ENCODE measurements around the gene HOXB3.

HOXB3 gene

DNA sequence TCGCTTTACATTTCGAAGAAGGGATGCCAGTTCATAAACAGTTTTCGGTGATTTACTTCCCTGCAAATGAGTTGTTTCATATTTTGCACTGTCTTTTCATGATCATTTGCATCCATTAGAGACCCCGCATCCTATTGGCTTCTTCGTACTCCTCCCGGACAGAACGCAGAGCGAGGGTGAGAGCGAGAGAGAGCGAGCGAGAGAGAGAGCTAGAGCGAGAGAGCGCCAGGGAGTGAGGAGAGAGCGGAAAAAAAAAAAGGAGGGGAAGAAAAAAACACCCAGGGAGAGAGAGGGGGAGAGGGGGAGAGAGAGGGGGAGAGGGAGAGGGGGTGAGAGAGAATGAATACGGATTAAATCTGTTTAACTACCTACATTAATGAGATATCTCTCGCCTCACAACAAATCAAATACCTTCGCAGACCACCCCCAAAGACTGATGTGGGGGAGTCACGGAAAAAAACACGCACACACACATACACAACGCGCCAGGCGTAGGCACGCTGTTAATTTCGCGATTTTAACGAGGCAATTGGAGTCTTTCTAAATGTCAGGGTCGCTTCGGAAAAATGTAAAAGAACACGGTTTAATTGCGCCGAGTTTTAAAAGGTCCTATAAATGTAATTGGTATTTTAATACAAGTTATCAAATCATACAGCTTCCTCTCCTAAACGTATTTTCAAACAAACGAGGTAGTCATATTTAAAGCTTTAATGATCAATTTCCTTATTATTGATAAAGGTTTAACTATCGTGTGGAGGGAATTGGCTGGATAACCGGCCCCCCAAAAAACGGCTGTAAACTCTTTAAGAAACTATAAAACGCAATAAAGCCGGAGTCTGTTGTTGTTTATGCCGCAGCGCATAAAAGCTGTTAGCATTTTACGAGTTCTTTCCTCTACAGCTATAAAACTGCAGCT lies 25.3 kb upstream of the HOXB3 start, which contains the start of gene HOXB8:
Gene HOXB8, minus strand, starts transcription at position 246 of the 916 bp plus-strand sequence. CDS start 588 bp downstream, outside the sequence.
- TF ChIP-seq, protein P1, sequence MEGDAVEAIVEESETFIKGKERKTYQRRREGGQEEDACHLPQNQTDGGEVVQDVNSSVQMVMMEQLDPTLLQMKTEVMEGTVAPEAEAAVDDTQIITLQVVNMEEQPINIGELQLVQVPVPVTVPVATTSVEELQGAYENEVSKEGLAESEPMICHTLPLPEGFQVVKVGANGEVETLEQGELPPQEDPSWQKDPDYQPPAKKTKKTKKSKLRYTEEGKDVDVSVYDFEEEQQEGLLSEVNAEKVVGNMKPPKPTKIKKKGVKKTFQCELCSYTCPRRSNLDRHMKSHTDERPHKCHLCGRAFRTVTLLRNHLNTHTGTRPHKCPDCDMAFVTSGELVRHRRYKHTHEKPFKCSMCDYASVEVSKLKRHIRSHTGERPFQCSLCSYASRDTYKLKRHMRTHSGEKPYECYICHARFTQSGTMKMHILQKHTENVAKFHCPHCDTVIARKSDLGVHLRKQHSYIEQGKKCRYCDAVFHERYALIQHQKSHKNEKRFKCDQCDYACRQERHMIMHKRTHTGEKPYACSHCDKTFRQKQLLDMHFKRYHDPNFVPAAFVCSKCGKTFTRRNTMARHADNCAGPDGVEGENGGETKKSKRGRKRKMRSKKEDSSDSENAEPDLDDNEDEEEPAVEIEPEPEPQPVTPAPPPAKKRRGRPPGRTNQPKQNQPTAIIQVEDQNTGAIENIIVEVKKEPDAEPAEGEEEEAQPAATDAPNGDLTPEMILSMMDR (IDR thresholded peaks at IDR 0.05; ENCODE audit: insufficient read depth, low read depth, low read length, missing control alignments) = no peak
- DNase-seq (ENCODE audit: low read depth) = no peak
- H3K4me3 ChIP-seq (ENCODE audit: low read length) = no peak within 1 kb of the TSS

DNA sequence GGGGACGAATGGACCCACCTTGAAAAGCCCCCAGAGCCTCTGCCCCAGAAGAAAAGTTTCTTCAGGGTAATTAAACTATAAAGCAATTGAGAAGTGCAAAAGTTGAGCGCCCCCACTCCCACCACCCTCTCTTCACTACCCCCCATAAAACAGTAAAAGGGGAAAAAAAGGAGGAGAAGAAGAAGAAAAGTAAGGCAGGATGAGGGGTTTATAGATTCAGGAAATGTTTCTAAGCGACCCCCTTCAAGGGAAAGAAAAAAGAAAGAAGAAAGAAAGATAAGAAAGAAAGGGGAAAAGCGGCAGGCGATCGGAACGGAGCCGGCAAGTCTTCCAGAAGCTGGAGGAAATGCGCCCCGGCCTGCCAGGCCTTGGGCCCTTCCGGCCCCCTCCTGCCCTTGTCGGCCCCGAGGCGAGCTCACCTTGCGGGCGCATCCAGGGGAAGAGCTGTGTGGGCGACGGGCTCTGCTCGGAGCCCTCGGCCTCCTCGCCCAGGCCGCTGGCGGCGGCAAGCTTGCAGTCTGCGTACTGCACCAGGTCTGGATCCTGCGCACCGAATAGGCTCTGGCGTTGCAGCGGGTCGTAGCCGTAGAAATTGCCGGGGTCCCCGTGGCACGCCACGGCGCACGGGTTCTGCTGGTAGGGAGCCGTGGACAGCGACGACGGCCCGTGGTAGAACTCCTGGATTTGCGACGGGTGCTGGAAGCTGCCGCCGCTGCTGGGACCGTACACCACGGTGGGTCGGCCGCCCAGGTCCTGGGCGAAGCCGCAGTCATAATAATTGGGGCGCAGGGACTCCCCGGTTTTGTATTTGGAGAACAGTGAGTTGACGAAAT lies 24.0 kb upstream of the HOXB3 start:
- TF ChIP-seq, protein P1 (IDR thresholded peaks at IDR 0.05; ENCODE audit: insufficient read depth, low read depth, low read length, missing control alignments) = no peak
- peak; percentile 25 for DNase-seq (ENCODE audit: low read depth)
- H3K4me3 ChIP-seq (ENCODE audit: low read length) = no peak overlapping the region

DNA sequence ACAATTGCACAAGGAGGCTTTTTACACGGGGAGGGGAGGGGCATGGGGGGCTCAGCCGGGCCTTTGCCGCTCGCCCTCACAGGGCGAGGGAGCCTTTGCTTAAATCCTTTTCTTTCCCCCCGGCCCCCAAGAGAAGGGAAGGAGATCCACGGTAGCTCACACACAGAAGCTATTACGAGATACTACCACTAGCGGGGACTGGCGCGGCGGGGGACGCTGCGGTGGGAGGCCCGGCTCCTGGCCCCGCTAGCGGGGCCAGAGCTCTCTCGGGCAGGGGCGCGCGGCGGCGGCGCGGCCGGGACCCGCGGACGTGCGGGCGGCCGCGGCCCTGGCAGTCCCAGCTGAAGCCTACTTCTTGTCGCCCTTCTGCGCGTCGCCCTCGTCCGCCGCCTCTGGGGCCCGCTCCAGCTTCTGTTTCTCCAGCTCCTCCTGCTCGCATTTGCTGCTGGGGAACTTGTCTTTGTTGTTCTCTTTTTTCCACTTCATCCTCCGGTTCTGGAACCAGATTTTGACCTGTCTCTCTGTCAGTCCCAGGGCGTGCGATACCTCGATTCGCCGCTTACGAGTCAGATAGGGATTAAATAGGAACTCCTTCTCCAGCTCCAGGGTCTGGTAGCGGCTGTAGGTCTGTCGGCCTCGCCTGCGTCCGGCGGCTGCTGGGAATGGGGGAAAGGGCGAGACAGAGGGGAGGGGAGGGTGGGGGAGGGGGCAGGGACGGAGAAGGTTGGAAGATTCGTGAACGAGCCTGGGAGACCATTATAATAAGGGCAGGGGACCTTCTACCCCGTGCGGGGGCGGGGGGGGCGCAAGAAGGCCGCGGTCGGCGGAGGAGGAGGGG lies 23.0 kb upstream of the HOXB3 start:
- DNase-seq (ENCODE audit: low read depth) = peak; percentile 22
- TF ChIP-seq, protein P1 (IDR thresholded peaks at IDR 0.05; ENCODE audit: insufficient read depth, low read depth, low read length, missing control alignments) = no peak
- H3K4me3 ChIP-seq (ENCODE audit: low read length) = no peak overlapping the region

DNA sequence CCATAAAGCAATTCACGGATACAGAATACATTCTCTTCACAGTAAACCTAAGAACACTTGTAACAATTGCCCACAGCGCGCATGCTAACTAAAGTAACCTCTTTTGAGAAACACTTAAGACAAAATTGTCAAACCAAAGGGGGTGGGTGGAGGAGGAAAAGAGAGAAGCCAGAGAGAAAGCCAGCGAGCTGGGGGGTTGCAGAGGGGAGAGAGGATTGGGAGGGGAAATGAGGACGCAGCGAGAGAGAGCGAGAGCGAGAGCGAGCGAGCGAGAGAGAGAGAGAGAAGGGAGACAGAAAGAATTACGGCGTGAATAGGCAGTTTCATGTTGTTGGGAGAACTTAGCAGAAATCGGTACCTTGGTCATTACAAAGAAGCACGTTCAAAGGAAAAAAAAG lies 22.4 kb upstream of the HOXB3 start:
- no peak overlapping the region for H3K4me3 ChIP-seq (ENCODE audit: low read length)
- TF ChIP-seq, protein P1 (IDR thresholded peaks at IDR 0.05; ENCODE audit: insufficient read depth, low read depth, low read length, missing control alignments) = no peak
- DNase-seq (ENCODE audit: low read depth) = no peak

DNA sequence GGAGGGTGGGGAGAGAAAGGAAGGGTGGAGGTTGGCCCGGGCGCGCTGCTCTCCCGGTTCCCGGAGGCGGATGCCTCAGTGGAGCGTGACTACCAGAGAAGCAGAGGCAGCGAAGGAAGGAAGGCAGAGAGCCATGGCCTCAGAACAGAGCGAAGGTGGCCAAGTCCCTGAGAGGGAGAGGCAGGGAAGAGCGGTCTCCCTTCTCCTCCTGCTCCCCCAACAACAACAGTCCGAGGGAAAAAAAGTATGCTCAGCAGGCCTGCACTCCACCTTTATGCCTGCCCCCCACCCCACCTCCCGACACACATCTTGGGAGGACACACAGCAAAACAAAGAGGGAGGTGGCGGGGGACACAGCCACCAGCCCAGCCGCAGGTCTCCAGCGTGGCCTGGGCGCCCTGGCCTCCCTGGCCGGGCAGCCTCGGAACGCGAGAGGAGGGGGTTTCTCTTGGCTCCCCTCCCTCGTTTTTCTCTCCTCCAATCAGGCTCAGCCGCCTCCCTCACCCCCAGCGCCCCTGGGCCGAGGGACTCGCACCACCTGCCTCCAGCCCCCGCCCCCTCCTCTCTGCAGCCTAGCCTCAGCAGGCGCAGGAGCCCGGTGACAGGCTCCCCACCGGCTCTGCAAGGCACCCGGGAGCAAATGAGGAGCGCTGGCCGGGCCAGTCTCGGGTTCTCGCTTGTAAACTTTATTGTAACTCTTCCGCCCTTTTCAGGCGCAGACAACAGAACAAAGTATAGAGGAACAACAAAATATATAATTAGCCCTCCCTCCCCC lies 21.8 kb upstream of the HOXB3 start:
- TF ChIP-seq, protein P1 (IDR thresholded peaks at IDR 0.05; ENCODE audit: insufficient read depth, low read depth, low read length, missing control alignments) = no peak
- DNase-seq (ENCODE audit: low read depth) = no peak
- no peak overlapping the region for H3K4me3 ChIP-seq (ENCODE audit: low read length)

DNA sequence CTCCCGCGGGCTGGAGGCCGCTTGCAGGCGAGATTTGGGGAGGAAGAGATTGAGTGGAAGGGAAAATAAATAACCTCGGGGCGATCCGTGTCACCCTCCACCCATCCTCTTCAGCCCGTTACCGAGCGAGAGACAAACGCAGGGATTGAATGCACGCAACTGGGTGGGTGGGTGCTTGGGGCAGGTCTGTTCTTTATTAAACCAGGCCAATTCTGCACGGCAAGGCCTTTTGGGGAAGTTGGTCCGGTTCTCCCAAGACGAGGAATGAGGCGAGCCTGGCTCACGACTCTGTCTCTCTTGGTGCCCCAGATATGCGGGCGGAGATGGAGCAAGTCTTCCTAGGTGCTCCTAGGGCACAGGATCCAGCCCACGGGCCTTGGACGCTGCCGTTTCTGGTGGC lies 21.2 kb upstream of the HOXB3 start:
- H3K4me3 ChIP-seq (ENCODE audit: low read length) = no peak overlapping the region
- no peak for DNase-seq (ENCODE audit: low read depth)
- TF ChIP-seq, protein P1 (IDR thresholded peaks at IDR 0.05; ENCODE audit: insufficient read depth, low read depth, low read length, missing control alignments) = no peak

Measured in epithelial cell of esophagus (primary cell).